K562 (cell line): Measurements from ENCODE around the gene MDH1B. TPM values are rescaled to one million over a fixed set of nuclear protein-coding genes. Genes with fewer than 3 reads are reported as not detected.
"Not testable (repeated sequence)": the region's sequence is repeated elsewhere in the genome, so short reads cannot be mapped to it uniquely, and the experiment has no call there.

Experiments used
- ATAC-seq: fragments of 200-7000 bp; cut with Tn5 transposase; 3 replicates; pipeline ENCODE4 v1.9.1; 2020; ENCODE audit warnings: moderate library complexity
- BruUV-seq: library from RNA; stranded (reverse); fragments of 400-500 nt; replicated peaks from 2 replicates; lab custom pipeline; 2021; lab: Mats Ljungman, UMichigan
- CTCF ChIA-PET: fragments of 300-600 bp; formaldehyde crosslinking; extraction: SDS; loops from one replicate; lab custom pipeline; 2021; ENCODE audit warnings: low intra/inter-chr PET ratio; lab: Yijun Ruan, JAX
- POLR2A ChIA-PET: fragments of 300-600, 350-650 bp; sonication (Branson Sonifier 250); formaldehyde crosslinking; extraction: SDS; loops from one replicate; lab custom pipeline; 2021; ENCODE audit warnings: antibody characterized with exemption, inconsistent platforms; lab: Yijun Ruan, JAX
- DNase-seq, 4 experiments: peaks; one replicate each; pipeline versions ENCODE4 v3.0.0 to v3.0.0-alpha.2; 2011 to 2018; ENCODE audit warnings: low spot score in 3 of 4, mixed read lengths in 3 of 4; ENCODE audit errors: extremely low read depth in 1 of 4
- FAIRE-seq: peaks from 2 replicates; lab custom pipeline; 2011; peaks lifted over from hg19 to GRCh38; lab: Jason Lieb, UNC
- H2AFZ ChIP-seq: 2 replicates; pipeline ENCODE4 v1.6.0; 2011; ENCODE audit warnings: low read depth, low read length, control low read depth, inconsistent platforms
- H3K27ac ChIP-seq: fragments of 200-600 bp; 3 replicates; pipeline ENCODE4 v1.8.0; 2011; ENCODE audit warnings: low read depth, mild to moderate bottlenecking, control low read depth, inconsistent platforms, low read length, moderate library complexity, mixed read lengths; ENCODE audit errors: extremely low read depth
- H3K27me3 ChIP-seq, 2 experiments: fragments of 300-600 bp in 1 of 2; 2 replicates in 1 of 2; 3 replicates in 1 of 2; pipeline versions ENCODE4 v1.6.0 to v1.8.0; 2011; ENCODE audit warnings: inconsistent platforms in 2 of 2, low read length in 2 of 2, mild to moderate bottlenecking in 1 of 2, mixed read lengths in 1 of 2, moderate library complexity in 1 of 2; ENCODE audit not compliant: control insufficient read depth in 2 of 2, insufficient read depth in 2 of 2
- H3K36me3 ChIP-seq: fragments of 300-600 bp; 3 replicates; pipeline ENCODE4 v1.8.0; 2011; ENCODE audit warnings: mild to moderate bottlenecking, low read length, inconsistent platforms; ENCODE audit not compliant: control insufficient read depth, insufficient read depth
- H3K4me1 ChIP-seq, 2 experiments: fragments of 200-600 bp in 1 of 2; replicated peaks in 1 of 2; 2 replicates in 1 of 2; 3 replicates in 1 of 2; pipeline versions ENCODE4 v1.5.1 to v1.8.0; 2011; ENCODE audit warnings: inconsistent platforms in 2 of 2, low read length in 2 of 2, mild to moderate bottlenecking in 1 of 2, mixed read lengths in 1 of 2, moderate library complexity in 1 of 2; ENCODE audit not compliant: control insufficient read depth in 2 of 2, insufficient read depth in 2 of 2
- H3K4me2 ChIP-seq: 2 replicates; pipeline ENCODE4 v1.6.1; 2011; ENCODE audit warnings: low read length, control low read depth, inconsistent platforms, mixed read lengths; ENCODE audit not compliant: insufficient read depth
- H3K4me3 ChIP-seq: fragments of 200-600 bp; sonication (generic), shearing (Covaris generic); 2 replicates; pipeline ENCODE4 v1.5.1; 2016; ENCODE audit warnings: control low read depth, inconsistent platforms
- H3K79me2 ChIP-seq: fragments of 200-600 bp; 3 replicates; pipeline ENCODE4 v1.8.0; 2011; ENCODE audit warnings: low read length, inconsistent platforms; ENCODE audit not compliant: control insufficient read depth, insufficient read depth
- H3K9ac ChIP-seq, 2 experiments: 2 replicates each; pipeline versions ENCODE4 v1.6.0 to v1.6.1; 2011; ENCODE audit warnings: low read depth in 2 of 2, low read length in 2 of 2, control low read depth in 1 of 2, inconsistent platforms in 1 of 2, mild to moderate bottlenecking in 1 of 2, mixed read lengths in 1 of 2; ENCODE audit not compliant: insufficient read depth in 1 of 2
- H3K9me1 ChIP-seq: one replicate; pipeline ENCODE4 v1.6.0; 2011; ENCODE audit warnings: inconsistent platforms, mild to moderate bottlenecking, low read length, moderate library complexity; ENCODE audit not compliant: control insufficient read depth, insufficient read depth
- H3K9me3 ChIP-seq: replicated peaks from 2 replicates; pipeline ENCODE4 v1.5.1; 2011; ENCODE audit warnings: low read depth, low read length, inconsistent platforms; ENCODE audit not compliant: control insufficient read depth, insufficient read depth
- H4K20me1 ChIP-seq: replicated peaks from 2 replicates; pipeline ENCODE4 v1.6.1; 2011; ENCODE audit warnings: low read length, inconsistent platforms, mixed read lengths; ENCODE audit not compliant: control insufficient read depth, insufficient read depth
- CHD7 ChIP-seq: fragments of 200-600 bp; sonication (generic); IDR thresholded peaks from one replicate; pipeline ENCODE4 v1.6.1; 2012; ENCODE audit warnings: mild to moderate bottlenecking, low read depth, low read length, inconsistent platforms
- WGBS: fragments of 100-300 bp; shearing (Covaris generic); methylation state at CpG from one replicate; pipeline ENCODE4 v1.1.6; 2016; ENCODE audit warnings: low coverage, mixed read lengths; ENCODE audit not compliant: insufficient coverage; ENCODE audit errors: missing lambda C conversion rate; 5-methylcytosine and 5-hydroxymethylcytosine counted together
- in situ Hi-C: fragments of 300-500 bp; cut with MboI; formaldehyde crosslinking; loops from 4 replicates; pipeline ENCODE4 v1.15.0; 2018; ENCODE audit warnings: inconsistent platforms, mixed read lengths
- intact Hi-C: fragments of 100-400 bp; cut with micrococcal nuclease; formaldehyde crosslinking; loops from 2 replicates; pipeline ENCODE4 v1.14.2; 2022
- polyA plus RNA-seq, 8 experiments: library from polyadenylated mRNA; depleted of rRNA in 4 of 8; stranded (reverse) in 5 of 8; unstranded in 3 of 8; fragments of >200 nt; fragmentation: Nextera tagmentation in 2 of 8; fragmentation: Illumina TruSeq in 1 of 8; extraction: Ambion mirVana in 2 of 8; extraction: Trizol in 1 of 8; gene quantifications; 2 replicates each; pipeline versions ENCODE4 v1.2.1 to v1.2.3, GENCODE V29; 2011 to 2014; ENCODE audit warnings: inconsistent platforms in 1 of 8, missing spikeins in 1 of 8
- total RNA-seq, 7 experiments: library from RNA; depleted of rRNA in 6 of 7; stranded (reverse); fragments of >200 nt in 6 of 7; fragmentation: Illumina TruSeq in 2 of 7; extraction: Trizol in 2 of 7; gene quantifications; 2 replicates each; pipeline versions ENCODE4 v1.2.1 to v1.2.3, GENCODE V29; 2011 to 2021; ENCODE audit warnings: low replicate concordance in 1 of 7

Gene MDH1B
- total and polyA plus RNA-seq, 9 of the 15 experiments (the other 6 are each of a cell fraction or from before 2014, with no cell fraction given): 0.06 to 0.16 (median 0.14) TPM; not detected in 5

DNA sequence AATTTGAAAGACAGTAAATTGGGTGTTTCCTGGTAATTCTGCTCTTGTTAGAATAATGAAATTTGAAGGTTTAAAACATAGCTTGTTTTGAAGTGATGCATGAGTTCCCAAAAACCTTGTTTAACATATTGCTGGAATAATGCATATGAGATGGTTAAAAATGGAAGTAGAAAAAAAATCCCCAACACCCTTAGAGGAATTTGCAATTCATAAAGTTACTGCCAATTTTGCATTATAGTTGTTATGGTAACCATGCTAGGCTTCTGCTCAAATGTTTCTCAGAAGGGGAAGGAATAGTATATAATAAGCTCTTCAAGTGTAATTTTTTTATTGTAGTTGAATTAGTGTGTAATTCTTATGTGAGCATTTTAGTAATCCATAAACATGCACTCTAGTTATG is 49.4 kb upstream of the MDH1B start:
- H3K4me3 ChIP-seq: no peak overlapping the region
- ChIA-PET POLR2A (no interaction called here), CTCF (no interaction called here)
- no peaks in the 10 kb centered on the region for H3K79me2 ChIP-seq
- no peak for TF ChIP-seq CHD7
- H2AFZ ChIP-seq: no peak overlapping the region
- no peak overlapping the region for H3K9ac ChIP-seq
- no peaks in the 10 kb centered on the region for H4K20me1 ChIP-seq
- no peak overlapping the region for H3K27ac ChIP-seq
- H3K9me1 ChIP-seq: no peaks in the 10 kb centered on the region
- no peaks in the 10 kb centered on the region for H3K27me3 ChIP-seq
- DNase-seq: no peak
- H3K36me3 ChIP-seq: no peaks in the 10 kb centered on the region
- H3K4me1 ChIP-seq: no peaks in the 10 kb centered on the region
- BruUV-seq: no TSS peak
- no peaks in the 10 kb centered on the region for H3K9me3 ChIP-seq
- in situ Hi-C loops (no loop called here), intact Hi-C loops (no loop called here)
- H3K4me2 ChIP-seq: no peak overlapping the region
- FAIRE-seq: no peak
- no peak for ATAC-seq

- H3K9me1 ChIP-seq, ATAC-seq, H3K4me2 ChIP-seq, FAIRE-seq, DNase-seq, intact Hi-C loops, H3K9ac ChIP-seq, CTCF ChIA-PET, H2AFZ ChIP-seq, H3K79me2 ChIP-seq, H3K27me3 ChIP-seq, H4K20me1 ChIP-seq, H3K4me3 ChIP-seq, in situ Hi-C loops, BruUV-seq, H3K36me3 ChIP-seq, H3K27ac ChIP-seq, H3K4me1 ChIP-seq, H3K9me3 ChIP-seq, POLR2A ChIA-PET: not testable (repeated sequence)
- WGBS: 14% methylated on average over 3 of the region's 5 CpGs
Observed at GRCh38 chr2:206812471-206812870, 47.3 kb upstream of the MDH1B start.
